Hepatocyte (in vitro differentiated cells): ENCODE results near the gene SEZ6.

Experiments
- CTCF ChIP-seq: fragments of 200-600 bp; sonication (generic); IDR thresholded peaks from 2 replicates; pipeline ENCODE4 v1.5.1; 2016; ENCODE audit warnings: antibody characterized with exemption, mild to moderate bottlenecking; ENCODE audit not compliant: poor library complexity
- EZH2 ChIP-seq: fragments of 200-600 bp; sonication (generic); IDR thresholded peaks from 2 replicates; pipeline ENCODE4 v1.6.1; 2016; ENCODE audit warnings: antibody characterized with exemption, mild to moderate bottlenecking, borderline replicate concordance
- EZH2phosphoT487 ChIP-seq: fragments of 200-600 bp; sonication (generic); IDR thresholded peaks from one replicate; pipeline ENCODE4 v1.6.1; 2018; ENCODE audit warnings: antibody characterized with exemption, mild to moderate bottlenecking, low read depth, moderate library complexity; ENCODE audit not compliant: unreplicated experiment, severe bottlenecking

GRCh38 chr17:29032013-29032856 lies 26.4 kb upstream of the SEZ6 start:
- TF ChIP-seq EZH2 (no peak), CTCF (no peak), EZH2phosphoT487 (no peak)
